IPS-NIHi7 (cell line): ENCODE measurements around the gene PCBP3.
"Not testable (repeated sequence)": the region's sequence is repeated elsewhere in the genome, so short reads cannot be mapped to it uniquely, and the experiment has no call there.

Source experiments
- DNase-seq: peaks from one replicate; pipeline ENCODE4 v3.0.0; 2012; ENCODE audit warnings: mixed read lengths; ENCODE audit errors: extremely low spot score

Gene PCBP3

DNA sequence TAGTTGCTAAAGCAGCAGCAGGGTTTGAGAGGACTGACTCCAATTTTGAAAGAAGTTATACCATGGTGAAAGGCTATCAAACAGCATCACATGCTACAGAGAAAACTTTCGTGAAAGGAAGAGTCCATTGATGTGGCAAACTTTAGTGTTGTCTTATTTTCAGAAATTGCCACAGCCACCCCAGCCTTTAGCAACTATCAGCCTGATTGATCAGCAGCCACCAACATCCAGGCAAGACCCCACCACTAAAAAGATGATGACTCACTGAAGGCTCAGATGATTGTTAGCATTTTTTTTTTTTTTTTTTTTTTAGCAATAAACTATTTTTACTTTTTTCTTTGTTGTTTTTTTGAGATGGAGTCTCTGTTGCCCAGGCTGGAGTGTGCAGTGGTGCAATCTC, 35.3 kb downstream of the PCBP3 start:
- DNase-seq, result not testable (repeated sequence)

DNA sequence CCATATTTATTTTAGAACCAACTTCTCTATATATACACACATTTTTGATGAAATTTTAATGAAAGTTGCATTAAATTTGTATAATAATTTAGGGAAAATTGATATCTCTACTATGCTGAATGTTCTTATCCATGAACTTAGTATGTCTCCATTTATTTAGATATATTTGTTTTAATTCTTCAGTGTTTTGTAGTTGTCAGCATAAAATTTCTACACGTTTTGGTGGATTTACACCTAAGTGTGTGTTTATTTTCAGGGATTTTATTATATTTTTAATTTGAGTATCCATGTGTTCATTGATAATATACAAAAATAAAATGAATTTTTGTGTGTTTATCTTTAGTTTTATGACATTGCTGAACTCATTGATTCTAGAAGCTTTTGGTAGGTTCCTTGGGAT, 36.7 kb downstream of the PCBP3 start:
- DNase-seq, result no peak

DNA sequence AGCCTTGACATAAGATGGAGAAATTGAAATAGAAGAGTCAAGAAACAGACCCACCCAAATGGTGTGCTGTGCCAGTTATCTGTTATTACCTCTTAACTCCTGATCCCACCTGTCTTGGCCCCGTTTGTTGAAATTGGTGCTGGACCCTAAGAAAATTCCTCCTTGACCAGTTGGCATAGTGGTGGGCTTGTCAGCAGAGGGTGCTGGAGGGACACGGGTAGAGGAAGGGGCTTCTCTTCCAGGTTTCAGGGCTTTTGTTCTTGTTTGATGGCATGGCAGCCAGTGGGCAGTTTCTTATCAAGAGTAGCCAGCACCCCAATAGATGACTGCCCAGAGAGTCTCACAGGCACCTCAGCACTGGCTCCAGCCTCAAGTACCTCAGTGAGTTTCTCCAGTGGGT, 51.6 kb downstream of the PCBP3 start:
- peak; percentile 65 for DNase-seq

DNA sequence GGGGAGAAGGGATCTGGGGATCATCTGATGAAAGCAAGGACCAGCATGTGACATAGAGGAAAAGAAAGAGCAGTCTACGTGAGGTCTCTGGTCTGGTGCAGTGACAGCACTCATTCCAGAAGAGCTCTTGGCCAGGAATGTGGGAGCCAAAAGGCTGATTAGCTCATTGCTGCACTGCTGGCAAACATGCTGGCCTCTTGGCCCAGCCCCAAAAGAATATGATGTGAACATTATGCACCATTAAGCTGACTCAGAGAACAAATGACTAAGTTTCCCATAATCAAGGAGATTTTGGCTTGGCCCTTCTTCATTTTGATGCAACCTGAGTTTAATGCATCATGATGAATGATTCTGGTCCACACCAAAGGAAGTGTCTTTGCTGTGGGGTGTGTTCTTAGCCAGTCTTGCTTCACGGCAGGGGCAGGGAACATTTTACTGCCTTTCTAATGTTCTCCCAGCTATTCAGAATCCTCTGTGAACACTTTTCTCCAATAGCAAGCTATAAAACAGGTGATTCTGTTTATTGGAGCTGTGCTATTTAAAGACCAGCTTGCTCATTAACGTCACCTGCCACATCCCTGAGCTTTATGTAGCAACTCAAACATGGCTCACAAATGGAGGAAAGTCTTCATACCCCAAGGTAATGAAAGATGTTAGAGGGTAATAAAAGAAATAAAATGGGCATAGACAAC, 55.1 kb downstream of the PCBP3 start:
- DNase-seq, result no peak

DNA sequence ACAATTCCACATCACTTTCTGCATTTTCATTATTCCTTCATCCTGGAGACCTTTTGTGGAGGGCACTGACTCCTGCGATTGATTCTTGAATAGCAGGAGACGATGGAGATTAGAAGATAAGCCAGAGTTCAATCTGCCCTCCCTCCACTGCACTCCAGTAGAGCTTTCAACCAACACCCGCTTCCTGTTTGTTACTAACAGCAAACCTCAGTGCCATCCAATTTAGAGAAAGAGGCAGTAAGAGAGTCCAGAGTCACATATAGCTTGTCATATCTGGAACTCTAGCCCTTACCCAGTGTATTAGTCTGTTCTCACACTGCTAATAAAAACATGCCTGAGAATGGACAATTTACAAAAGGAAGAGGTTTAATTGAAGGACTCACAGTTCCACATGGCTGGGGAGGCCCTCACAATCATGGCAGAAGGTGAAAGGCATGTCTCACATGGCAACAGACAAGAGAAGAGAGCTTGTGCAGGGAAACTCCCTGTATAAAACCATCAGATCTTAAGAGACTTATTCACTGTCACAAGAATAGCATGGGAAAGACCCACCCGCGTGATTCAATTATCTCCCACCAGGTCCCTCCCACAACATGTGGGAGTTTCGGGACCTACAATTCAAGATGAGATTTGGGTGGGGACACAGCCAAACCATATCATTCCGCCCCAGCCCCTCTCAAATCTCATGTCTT, 55.9 kb downstream of the PCBP3 start:
- DNase-seq, result no peak

DNA sequence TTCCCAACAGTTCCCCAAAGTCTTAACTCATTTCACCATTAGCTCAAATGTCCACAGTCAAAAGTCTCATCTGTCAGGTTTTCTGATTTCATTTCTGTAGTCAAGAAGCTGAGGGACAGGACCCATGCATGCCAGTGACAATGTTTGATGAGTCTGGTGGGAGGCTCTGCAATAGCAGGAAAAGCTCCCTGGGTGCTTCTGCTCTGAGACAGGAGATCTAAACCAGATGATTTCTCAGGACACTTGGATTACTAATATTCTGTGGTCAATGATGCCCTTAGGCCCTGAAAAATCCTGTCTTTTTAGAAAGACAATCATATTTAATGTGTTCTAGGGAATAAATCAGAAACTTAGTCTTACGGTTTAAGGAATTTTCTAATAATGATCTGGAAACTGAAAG, 56.4 kb downstream of the PCBP3 start:
- no peak for DNase-seq

DNA sequence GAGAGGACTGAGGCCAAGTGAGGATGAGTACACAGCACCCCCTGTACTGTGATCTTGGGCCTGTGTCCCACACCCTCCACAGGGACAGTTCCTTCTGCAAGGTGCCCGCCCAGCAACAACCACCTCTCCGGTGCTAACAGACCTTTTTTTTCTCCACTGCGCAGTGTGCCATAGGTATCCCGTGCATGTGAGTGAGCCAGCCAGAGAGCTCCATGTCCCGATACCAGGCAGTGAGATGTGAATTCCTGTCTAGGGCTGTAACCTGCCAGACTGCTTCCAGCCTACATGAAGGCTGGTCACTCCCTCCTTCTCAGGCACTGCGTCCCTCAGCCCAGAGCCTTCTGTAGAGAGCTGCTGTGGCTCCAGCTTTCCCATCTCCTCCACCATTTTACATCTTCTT, 56.9 kb downstream of the PCBP3 start:
- no peak for DNase-seq

DNA sequence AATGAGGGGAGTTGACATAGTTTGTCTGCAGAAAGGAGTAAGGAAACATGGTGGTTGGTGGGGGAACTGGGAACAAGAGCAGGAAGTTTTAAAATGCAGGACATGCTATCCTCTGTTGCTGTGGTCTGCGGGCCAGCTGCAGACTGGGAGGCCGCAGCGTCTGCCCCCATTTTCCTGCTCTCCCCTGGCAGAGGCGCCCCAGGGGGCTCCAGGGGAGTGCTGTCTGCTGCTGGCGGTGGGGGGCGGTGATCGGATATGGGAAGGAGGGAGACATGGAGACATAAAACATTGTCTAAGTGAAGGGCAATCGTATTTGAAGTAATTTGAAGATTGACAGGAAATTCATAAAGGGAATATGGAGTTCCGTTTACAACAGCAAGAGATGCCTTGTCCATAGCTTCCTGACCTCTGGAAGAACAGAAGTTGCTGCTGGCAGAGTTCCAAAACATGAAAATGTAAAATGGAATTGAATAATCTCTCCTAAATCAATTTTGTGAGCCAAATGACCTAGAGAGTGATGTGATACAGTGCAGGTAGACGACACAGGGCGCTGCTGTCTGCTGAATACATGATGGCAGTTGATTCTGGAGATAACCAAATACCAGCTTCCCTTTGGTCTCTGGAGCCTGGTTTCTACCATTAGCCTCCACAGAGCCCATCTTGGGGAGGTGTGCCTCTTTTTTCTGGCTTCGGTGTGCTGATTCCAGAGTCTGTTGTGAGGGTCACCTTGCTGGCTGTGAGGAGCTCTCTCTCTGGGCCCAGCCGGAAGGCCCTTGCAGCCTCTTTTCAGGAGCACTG, 61.0 kb downstream of the PCBP3 start:
- DNase-seq, result no peak

DNA sequence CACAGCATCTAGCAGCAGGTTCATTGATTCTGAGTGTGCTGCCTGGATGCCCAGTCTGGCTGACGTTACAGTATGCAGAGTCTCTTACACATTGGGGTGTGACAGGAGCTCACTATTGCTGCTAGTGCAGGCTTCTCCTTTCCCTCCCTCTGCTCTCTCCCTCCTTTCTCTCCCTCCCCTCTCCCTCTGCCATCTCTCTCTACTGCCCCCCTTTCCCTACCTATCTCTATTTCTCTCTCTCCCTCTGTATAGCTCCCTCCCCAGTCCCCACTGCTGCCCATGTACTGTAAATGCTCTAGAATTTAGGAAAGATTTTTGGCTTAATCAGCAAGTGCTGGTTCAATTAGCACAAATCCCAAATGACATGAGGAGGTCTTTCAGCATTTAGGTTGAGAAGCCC, 62.8 kb downstream of the PCBP3 start:
- no peak for DNase-seq

DNA sequence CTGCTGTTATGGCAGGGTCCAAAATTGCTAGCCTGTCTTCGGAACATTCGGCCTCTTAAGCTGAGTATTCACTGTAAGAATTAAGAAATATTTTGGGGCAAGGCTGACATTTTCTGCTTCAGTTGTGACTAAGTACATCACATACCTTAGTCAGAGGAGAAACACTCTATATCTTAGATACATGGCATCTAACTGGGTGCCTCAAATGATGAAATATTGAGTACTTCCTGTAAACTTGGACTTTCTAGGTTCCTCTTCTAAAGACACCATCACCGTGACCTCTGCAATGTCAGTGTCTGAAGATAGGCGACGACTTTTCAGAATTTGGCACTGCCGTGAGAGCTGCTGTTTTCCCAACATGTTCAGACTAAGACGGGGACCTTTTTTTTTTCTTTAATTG, 65.6 kb downstream of the PCBP3 start:
- no peak for DNase-seq

DNA sequence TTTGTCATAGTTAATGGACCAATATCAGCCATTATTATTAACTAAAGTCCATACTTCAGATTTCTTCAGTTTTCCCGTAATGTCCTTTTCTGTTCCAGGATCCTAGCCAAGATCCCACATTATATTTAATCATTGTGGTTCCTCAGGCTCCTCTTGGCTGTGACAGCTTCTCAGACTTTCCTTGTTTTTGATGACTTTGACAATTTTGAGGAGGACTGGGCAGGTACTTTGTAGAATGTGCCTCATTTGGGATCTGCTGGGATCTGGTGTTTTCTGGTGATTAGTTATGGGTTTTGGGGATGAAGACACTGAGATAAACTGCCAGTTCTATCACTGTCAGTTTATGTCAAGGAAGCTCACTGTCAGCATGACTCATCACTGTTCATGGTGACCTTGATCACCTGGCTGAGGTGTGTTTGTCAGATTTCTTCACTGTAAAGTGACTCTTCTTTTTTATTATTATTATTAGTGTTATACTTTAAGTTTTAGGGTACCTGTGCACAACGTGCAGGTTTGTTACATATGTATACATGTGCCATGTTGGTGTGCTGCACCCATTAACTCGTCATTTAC, 66.3 kb downstream of the PCBP3 start:
- DNase-seq, result no peak

DNA sequence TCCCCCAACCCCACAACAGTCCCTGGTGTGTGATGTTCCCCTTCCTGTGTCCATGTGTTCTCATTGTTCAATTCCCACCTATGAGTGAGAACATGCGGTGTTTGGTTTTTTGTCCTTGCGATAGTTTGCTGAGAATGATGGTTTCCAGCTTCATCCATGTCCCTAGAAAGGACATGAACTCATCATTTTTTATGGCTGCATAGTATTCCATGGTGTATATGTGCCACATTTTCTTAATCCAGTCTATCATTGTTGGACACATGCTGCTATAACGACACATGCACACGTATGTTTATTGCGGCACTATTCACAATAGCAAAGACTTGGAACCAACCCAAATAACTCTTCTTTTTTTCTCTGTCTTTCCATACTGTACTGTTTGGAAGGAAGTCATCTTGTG, 66.8 kb downstream of the PCBP3 start:
- not testable (repeated sequence) for DNase-seq

DNA sequence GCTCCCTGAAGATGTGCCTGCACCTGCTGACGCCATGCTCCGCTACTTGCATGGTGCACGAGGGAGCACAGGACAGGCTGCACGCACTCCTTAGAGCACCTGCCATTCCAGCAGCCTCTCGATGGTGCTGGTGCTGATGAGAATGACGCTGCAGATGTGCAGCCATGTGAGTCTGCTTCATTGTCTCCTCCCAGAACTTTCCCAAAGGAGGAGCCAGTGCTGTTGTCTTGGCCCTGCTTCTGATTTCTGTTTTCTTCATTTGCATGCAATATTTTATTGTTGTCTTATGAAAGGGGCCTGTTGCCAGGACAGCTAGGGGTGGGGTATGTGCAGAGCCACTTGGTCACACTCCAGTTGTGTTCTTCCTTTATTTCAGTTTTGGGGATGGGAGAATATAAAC, 70.1 kb downstream of the PCBP3 start:
- no peak for DNase-seq

DNA sequence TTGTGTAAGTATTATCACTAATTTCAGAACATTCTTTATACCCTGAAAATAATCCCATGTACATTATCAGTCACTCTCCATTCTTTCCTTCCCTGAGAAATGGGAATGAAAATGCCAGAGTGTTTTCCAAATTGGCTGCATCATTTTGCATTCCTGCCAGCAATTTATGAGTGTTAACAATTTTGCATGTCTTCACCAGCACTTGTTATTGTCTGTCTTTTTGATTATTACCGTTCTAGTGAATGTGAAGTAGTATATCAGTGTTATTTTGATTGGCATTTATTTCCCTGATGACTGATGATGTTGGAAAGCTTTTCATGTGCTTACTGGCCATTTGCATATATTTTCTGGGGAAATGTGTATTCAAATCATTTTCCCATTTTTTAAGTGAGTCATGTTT, 71.9 kb downstream of the PCBP3 start:
- DNase-seq, result no peak

DNA sequence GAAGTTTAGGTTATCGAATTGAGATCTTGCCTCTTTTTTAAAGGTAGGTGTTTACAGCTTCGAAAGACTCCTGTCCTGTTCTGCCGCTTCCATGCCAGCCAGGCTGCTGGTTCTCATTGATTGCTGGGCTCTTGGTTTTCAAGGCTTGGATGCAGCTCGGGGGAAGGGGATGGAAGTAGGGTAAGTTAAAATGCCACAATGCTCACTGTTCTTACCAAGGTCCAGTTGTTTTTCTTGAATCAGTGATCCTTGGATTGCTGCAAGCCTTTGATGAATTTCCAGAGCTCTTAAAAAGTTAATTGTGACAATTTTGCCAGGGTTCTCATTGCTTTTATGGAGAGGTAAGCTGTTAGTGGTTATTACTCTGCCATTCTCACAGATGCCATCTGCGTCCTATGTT, 74.9 kb downstream of the PCBP3 start:
- DNase-seq, result no peak

DNA sequence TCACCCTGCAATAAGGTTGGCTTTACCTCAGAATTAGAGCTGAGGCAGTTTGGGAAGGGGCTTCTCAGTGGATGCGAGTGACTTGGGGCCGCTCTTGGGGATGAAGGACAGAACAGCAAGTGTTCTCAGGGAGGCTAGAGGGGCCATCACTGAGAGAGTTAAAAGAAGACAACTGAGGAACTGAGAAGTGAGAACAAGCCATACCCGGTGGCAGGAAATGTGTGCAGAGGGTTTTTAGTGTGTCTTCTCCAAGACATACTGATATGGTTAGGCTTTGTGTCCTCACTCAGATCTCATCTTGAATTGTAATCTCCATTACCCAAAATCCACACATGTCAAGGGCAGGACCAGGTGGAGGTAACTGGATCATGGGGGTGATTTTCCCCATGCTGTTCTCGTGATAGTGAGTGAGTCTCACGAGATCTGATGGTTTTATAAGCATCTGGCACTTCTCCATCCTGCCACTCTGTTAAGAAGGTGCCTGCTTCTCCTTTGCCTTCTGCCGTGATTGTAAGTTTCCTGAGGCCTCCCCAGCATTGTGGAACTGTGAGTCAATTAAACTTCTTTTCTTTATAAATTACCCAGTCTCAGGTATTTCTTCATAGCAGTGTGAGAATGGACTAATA, 75.8 kb downstream of the PCBP3 start:
- no peak for DNase-seq

DNA sequence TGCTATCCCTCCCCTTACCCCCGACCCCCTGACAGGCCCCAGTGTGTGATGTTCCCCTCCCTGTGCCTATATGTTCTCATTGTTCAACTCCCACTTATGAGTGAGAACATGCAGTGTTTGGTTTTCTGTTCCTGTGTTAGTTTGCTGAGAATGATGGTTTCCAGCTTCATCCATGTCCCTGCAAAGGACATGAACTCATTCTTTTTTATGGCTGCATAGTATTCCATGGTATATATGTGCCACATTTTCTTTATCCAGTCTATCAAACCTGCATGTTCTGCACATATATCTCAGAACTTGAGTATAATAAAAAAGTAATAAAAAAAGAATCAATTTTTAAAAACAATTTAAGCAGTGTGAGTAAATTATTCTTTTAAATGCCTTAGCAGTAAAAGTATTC, 76.7 kb downstream of the PCBP3 start:
- not testable (repeated sequence) for DNase-seq

DNA sequence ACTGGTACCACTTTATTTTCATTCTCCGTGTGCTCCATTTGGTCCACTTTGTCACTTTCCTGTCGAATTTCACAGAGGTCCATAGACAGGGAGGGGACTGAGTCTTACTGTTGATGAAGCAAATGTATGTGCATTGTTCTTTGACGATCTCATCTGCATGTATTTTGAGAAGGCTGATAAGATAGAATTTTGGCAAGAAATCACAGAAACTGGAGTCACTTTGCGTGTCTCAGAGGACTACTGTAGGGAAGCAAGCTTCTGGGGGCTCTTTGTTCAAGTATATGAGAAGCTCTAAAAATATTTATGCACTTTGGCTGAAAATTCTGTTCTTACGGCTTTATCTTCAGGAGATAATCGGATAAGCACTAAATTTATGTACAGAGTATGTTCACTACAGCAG, 78.1 kb downstream of the PCBP3 start:
- DNase-seq, result no peak

DNA sequence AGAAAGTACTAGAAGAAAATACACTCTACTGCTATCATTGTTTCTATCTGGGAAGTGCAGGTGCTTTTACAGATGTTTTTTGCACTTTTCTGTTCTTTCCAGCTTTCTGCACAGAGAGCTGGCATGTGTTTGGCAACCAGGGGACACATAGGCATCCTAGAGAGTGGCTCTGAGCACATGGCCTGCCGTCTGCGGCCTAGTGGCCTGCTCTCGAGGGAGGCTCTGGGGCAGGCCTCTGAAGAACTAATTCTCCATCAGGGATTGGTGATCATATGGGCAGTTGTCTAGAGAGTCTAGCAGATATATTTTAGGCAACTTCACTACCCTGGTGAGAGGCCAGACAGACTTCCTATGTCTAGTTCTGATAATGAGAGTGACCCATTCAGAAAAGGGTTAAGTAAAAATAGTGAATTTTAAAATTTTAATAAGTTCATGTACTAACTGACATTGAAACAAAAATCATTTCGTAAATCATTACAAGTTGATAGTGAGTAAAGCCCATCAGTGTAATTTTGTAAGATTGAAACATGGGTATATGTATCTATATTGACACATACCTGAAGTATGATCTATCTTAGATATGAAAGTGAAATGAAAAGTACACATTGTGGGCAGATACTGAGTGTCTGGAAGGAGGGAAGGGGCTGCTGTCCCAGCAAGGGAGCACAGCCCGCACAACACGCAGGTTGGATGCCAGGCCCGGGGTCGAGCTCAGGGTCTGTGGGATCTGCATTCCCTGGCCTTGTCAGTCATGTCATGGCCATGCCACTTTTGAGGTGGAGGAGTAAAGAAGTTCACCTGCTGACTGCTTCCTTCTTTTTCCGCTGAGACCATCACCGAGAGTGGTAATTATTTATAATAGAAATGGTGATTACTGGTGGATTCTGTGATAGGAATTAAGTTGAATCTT, 79.8 kb downstream of the PCBP3 start:
- no peak for DNase-seq

DNA sequence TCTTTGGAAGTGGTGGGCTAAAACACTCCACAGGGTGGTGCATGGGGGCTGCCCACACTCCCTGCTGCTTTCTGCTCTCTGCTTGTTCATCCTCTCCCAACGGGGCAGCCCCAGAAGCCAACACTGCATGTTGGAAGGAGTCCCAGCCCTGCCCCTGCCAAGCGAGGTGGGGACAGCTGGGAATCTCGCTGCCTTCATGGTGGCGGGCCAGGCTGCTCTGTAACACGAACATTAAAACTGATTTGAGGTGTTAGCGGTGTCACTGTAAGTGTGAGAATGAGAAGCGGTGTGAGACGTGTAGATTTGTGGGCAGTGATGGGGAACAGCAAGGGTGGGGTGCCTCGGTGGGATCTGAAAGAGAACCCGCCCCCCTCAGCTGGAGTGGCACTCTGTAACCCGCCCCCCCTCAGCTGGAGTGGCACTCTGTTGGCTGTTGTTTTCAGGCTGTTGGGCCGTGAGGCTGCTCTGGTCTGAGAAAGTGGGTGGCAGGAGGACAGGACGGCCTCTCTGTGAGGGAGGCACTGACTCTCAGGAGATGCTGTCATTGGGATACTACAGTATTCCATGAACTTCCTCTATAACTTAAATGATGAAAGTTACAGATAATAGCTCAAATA, 80.9 kb downstream of the PCBP3 start:
- no peak for DNase-seq
